Ramos (cell line): ENCODE measurements around the gene UBE2O.

Source experiments
- in situ Hi-C: fragments of 300-500 bp; cut with MboI; formaldehyde crosslinking; loops from one replicate; pipeline ENCODE4 v1.14.3; 2022; ENCODE audit warnings: low sequenced_read_pairs; ENCODE audit not compliant: unreplicated experiment

Gene UBE2O

GRCh38 chr17:76469076-76469990 lies 16.4 kb upstream of the UBE2O start:
- in situ Hi-C loops, result no loop called here

GRCh38 chr17:76468634-76469010 lies 15.7 kb upstream of the UBE2O start:
- in situ Hi-C loops, result no loop called here

- in situ Hi-C loops, result no loop called here
Observed at GRCh38 chr17:76467809-76468633, 15.1 kb upstream of the UBE2O start.

GRCh38 chr17:76467366-76467765 lies 14.4 kb upstream of the UBE2O start, which contains the start of gene AANAT:
TSS of gene AANAT (plus strand) at chr17:76467603. CDS start at chr17:76468747, 1,144 bp downstream.
- in situ Hi-C loops, result no loop called here

- in situ Hi-C loops, result no loop called here
Observed at GRCh38 chr17:76466775-76467130, 13.8 kb upstream of the UBE2O start.

GRCh38 chr17:76462556-76463290 lies 9.8 kb upstream of the UBE2O start:
- in situ Hi-C loops, result no loop called here

GRCh38 chr17:76461765-76462555 lies 9.0 kb upstream of the UBE2O start:
- in situ Hi-C loops, result no loop called here

GRCh38 chr17:76459674-76460073 lies 6.7 kb upstream of the UBE2O start:
- in situ Hi-C loops, result no loop called here

GRCh38 chr17:76458580-76459490 lies 5.9 kb upstream of the UBE2O start:
- in situ Hi-C loops, result no loop called here

- in situ Hi-C loops, result no loop called here
Observed at GRCh38 chr17:76453431-76453743, 435 bp upstream of the UBE2O start.

GRCh38 chr17:76452127-76452659 lies 759 bp downstream of the UBE2O start:
- in situ Hi-C loops, result no loop called here

- in situ Hi-C loops, result no loop called here
Observed at GRCh38 chr17:76451506-76451905, 1.4 kb downstream of the UBE2O start.

- in situ Hi-C loops, result no loop called here
Observed at GRCh38 chr17:76449126-76449525, 3.8 kb downstream of the UBE2O start.

- in situ Hi-C loops, result no loop called here
Observed at GRCh38 chr17:76447931-76448652, 4.9 kb downstream of the UBE2O start.

GRCh38 chr17:76446449-76447231 lies 6.3 kb downstream of the UBE2O start:
- in situ Hi-C loops, result no loop called here

- in situ Hi-C loops, result no loop called here
Observed at GRCh38 chr17:76445697-76446448, 7.1 kb downstream of the UBE2O start.
